CD14-positive monocyte (primary cell): ENCODE data around the gene CENPP. TPM values are rescaled to one million over a fixed set of nuclear protein-coding genes. Genes with fewer than 3 reads are reported as not detected.

Experiments used
- DNase-seq, 3 donors: peaks; one replicate each; pipeline ENCODE4 v3.0.0-alpha.2; 2011 to 2022
- H2AFZ ChIP-seq: 2 replicates; pipeline ENCODE4 v1.6.0; 2012; ENCODE audit warnings: mild to moderate bottlenecking, low read depth, low read length, inconsistent platforms; ENCODE audit not compliant: insufficient read depth, poor library complexity, severe bottlenecking
- H3K27ac ChIP-seq, 2 donors: 1 replicate in 1 of 2; 2 replicates in 1 of 2; pipeline ENCODE4 v1.5.1; 2012 to 2013; ENCODE audit warnings: low read length in 2 of 2, control low read depth in 1 of 2, inconsistent platforms in 1 of 2, low read depth in 1 of 2, mild to moderate bottlenecking in 1 of 2
- H3K27me3 ChIP-seq, 2 donors: one replicate each; pipeline versions ENCODE4 v1.6.0 to v1.6.1; 2011 to 2013; ENCODE audit warnings: low read length in 2 of 2; ENCODE audit not compliant: control insufficient read depth in 2 of 2, insufficient read depth in 2 of 2
- H3K36me3 ChIP-seq, 2 donors: replicated peaks in 1 of 2; 1 replicate in 1 of 2; 2 replicates in 1 of 2; pipeline versions ENCODE4 v1.5.1 to v1.6.1; 2012 to 2013; ENCODE audit warnings: low read length in 2 of 2, control low read depth in 1 of 2, inconsistent platforms in 1 of 2, mild to moderate bottlenecking in 1 of 2; ENCODE audit not compliant: insufficient read depth in 2 of 2, control insufficient read depth in 1 of 2
- H3K4me1 ChIP-seq, 2 donors: 1 replicate in 1 of 2; 2 replicates in 1 of 2; pipeline versions ENCODE4 v1.5.1 to v1.6.1; 2012 to 2013; ENCODE audit warnings: low read length in 2 of 2, control low read depth in 1 of 2, inconsistent platforms in 1 of 2, mild to moderate bottlenecking in 1 of 2, moderate library complexity in 1 of 2; ENCODE audit not compliant: insufficient read depth in 2 of 2, control insufficient read depth in 1 of 2
- H3K4me2 ChIP-seq: replicated peaks from 2 replicates; pipeline ENCODE3; 2012; ENCODE audit warnings: low read length, moderate library complexity, mild to moderate bottlenecking; ENCODE audit not compliant: poor library complexity, severe bottlenecking; ENCODE audit errors: extremely low read depth
- H3K4me3 ChIP-seq, 3 experiments: fragments of 200-600 bp in 1 of 3; sonication (generic) in 1 of 3; replicated peaks in 1 of 3; 1 replicate in 2 of 3; 2 replicates in 1 of 3; pipeline ENCODE4 v1.5.1; 2011 to 2013; ENCODE audit warnings: low read length in 3 of 3, mild to moderate bottlenecking in 3 of 3, control low read depth in 2 of 3, low read depth in 2 of 3, inconsistent platforms in 1 of 3, moderate library complexity in 1 of 3
- H3K79me2 ChIP-seq: 2 replicates; pipeline ENCODE4 v1.6.0; 2012; ENCODE audit warnings: mild to moderate bottlenecking, control low read depth, inconsistent platforms, low read length, moderate library complexity; ENCODE audit not compliant: insufficient read depth
- H3K9ac ChIP-seq: 2 replicates; pipeline ENCODE4 v1.6.0; 2017; ENCODE audit warnings: low read length, mild to moderate bottlenecking; ENCODE audit not compliant: insufficient read depth, poor library complexity, severe bottlenecking
- H3K9me3 ChIP-seq, 2 donors: replicated peaks in 1 of 2; 1 replicate in 1 of 2; 2 replicates in 1 of 2; pipeline versions ENCODE4 v1.5.1 to v1.6.1; 2012 to 2013; ENCODE audit warnings: low read length in 2 of 2, control low read depth in 1 of 2; ENCODE audit not compliant: control insufficient read depth in 1 of 2, insufficient read depth in 1 of 2
- H4K20me1 ChIP-seq: 2 replicates; pipeline ENCODE4 v1.6.0; 2012; ENCODE audit warnings: mild to moderate bottlenecking, low read length, control low read depth, moderate library complexity; ENCODE audit not compliant: insufficient read depth
- H3K27ac Mint-ChIP-seq, 7 donors: one replicate each; pipeline ENCODE4 v1.8.0; 2020; ENCODE audit warnings: mild to moderate bottlenecking in 7 of 7, mixed read lengths in 7 of 7, moderate library complexity in 6 of 7, inconsistent platforms in 2 of 7
- H3K27me3 Mint-ChIP-seq, 3 donors: one replicate each; pipeline ENCODE4 v1.8.0; 2021 to 2022; ENCODE audit warnings: low read depth in 3 of 3, mild to moderate bottlenecking in 3 of 3, mixed read lengths in 3 of 3, moderate library complexity in 3 of 3, inconsistent platforms in 1 of 3
- H3K36me3 Mint-ChIP-seq, 2 donors: one replicate each; pipeline ENCODE4 v1.8.0; 2020; ENCODE audit warnings: mixed read lengths in 2 of 2, inconsistent platforms in 1 of 2, mild to moderate bottlenecking in 1 of 2
- H3K4me1 Mint-ChIP-seq: one replicate; pipeline ENCODE4 v1.8.0; 2020; ENCODE audit warnings: mild to moderate bottlenecking, mixed read lengths
- H3K4me3 Mint-ChIP-seq, 2 donors: one replicate each; pipeline ENCODE4 v1.8.0; 2020; ENCODE audit warnings: mild to moderate bottlenecking in 2 of 2, mixed read lengths in 2 of 2, moderate library complexity in 1 of 2
- H3K9me3 Mint-ChIP-seq, 7 donors: one replicate each; pipeline ENCODE4 v1.8.0; 2020 to 2022; ENCODE audit warnings: mixed read lengths in 7 of 7, mild to moderate bottlenecking in 6 of 7, moderate library complexity in 6 of 7, inconsistent platforms in 2 of 7
- WGBS: methylation state at CpG from one replicate; pipeline ENCODE4 v1.1.5; 2013; ENCODE audit warnings: missing lambda C conversion rate; ENCODE audit not compliant: insufficient coverage; 5-methylcytosine and 5-hydroxymethylcytosine counted together
- intact Hi-C, 2 donors: fragments of 100-400 bp; cut with micrococcal nuclease; formaldehyde crosslinking; loops; one replicate each; pipeline versions ENCODE4 v1.15.0 to v1.15.1; 2023
- polyA plus RNA-seq, 3 donors: library from polyadenylated mRNA; depleted of rRNA in 1 of 3; unstranded in 2 of 3; stranded (reverse) in 1 of 3; fragments of 300-500 nt in 2 of 3; fragments of >200 nt in 1 of 3; fragmentation: Illumina TruSeq in 2 of 3; gene quantifications; 1 replicate in 2 of 3; 2 replicates in 1 of 3; pipeline ENCODE4 v1.2.3, GENCODE V29; 2012 to 2021
- TF ChIP-seq, protein P1 (sequence below): fragments of 200-600 bp; IDR thresholded peaks from one replicate; pipeline ENCODE4 v1.8.0; 2022; ENCODE audit warnings: antibody characterized with exemption, mild to moderate bottlenecking

CENPP gene
- polyA plus RNA-seq, 3 donors, result 0.50 to 1.1 (median 1.1) TPM

DNA sequence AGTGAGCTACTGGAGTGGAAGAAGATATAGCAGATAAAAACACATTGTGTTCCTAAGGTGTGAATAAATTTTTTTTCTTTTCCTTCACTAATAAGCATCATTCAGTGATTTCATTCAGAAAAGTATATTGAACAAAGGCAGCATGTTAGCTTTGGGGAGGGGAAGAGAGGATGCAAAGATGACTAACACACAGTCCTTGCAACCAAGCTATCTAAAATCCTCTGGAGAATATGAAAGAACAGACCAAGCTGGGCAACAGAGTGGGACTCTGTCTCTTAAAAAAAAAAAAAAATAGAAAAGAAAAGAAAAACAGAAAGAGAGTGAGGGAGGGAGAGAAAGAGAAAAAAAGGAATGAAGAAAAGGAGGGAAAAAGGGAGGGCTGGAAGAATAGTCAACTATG is 120.8 kb downstream of the CENPP start:
- Mint-ChIP-seq H3K36me3 (peaks cover 0 to 3% of the 10 kb centered on the region in 2 donors), H3K27ac (no peak overlapping the region), H3K4me1 (no peaks in the 10 kb centered on the region), H3K27me3 (no peaks in the 10 kb centered on the region), H3K4me3 (no peak overlapping the region), H3K9me3 (peaks cover 0 to 8% (median 5%) of the 10 kb centered on the region in 7 donors)
- Histone ChIP-seq H2AFZ (no peak overlapping the region), H3K4me3 (no peak overlapping the region), H3K36me3 (no peaks in the 10 kb centered on the region), H4K20me1 (no peaks in the 10 kb centered on the region), H3K4me2 (no peak overlapping the region), H3K4me1 (no peaks in the 10 kb centered on the region), H3K27me3 (no peaks in the 10 kb centered on the region), H3K9me3 (no peaks in the 10 kb centered on the region), H3K9ac (no peak overlapping the region), H3K27ac (no peak overlapping the region), H3K79me2 (no peaks in the 10 kb centered on the region)
- TF ChIP-seq, protein P1, sequence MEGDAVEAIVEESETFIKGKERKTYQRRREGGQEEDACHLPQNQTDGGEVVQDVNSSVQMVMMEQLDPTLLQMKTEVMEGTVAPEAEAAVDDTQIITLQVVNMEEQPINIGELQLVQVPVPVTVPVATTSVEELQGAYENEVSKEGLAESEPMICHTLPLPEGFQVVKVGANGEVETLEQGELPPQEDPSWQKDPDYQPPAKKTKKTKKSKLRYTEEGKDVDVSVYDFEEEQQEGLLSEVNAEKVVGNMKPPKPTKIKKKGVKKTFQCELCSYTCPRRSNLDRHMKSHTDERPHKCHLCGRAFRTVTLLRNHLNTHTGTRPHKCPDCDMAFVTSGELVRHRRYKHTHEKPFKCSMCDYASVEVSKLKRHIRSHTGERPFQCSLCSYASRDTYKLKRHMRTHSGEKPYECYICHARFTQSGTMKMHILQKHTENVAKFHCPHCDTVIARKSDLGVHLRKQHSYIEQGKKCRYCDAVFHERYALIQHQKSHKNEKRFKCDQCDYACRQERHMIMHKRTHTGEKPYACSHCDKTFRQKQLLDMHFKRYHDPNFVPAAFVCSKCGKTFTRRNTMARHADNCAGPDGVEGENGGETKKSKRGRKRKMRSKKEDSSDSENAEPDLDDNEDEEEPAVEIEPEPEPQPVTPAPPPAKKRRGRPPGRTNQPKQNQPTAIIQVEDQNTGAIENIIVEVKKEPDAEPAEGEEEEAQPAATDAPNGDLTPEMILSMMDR, result no peak
- no peak for DNase-seq
- intact Hi-C loops, result no loop called here

DNA sequence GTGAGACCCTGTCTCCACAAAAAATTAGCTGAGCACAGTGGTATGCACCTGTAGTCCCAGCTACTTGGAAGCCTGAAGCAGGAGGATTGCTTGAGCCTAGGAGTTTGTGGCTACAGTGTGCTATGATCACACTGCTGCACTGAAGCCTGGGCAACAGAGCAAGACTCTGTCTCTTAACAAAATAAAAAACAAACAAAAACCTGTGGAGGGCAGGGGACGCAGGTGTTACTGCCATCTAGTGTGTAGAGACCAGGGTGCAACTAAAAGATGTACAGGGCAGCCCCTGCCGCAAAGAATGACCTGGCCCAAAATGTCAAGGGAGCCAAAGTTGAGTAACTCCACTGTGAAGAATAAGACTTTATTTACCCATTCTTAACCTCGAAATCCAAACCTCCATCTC is 129.5 kb downstream of the CENPP start:
- H3K36me3 ChIP-seq, result no peaks in the 10 kb centered on the region
- H3K4me2 ChIP-seq, result no peak overlapping the region
- H3K27me3 Mint-ChIP-seq, result no peaks in the 10 kb centered on the region
- no peaks in the 10 kb centered on the region for H3K36me3 Mint-ChIP-seq
- no peaks in the 10 kb centered on the region for H3K79me2 ChIP-seq
- no peak overlapping the region for H3K27ac Mint-ChIP-seq
- H3K9me3 Mint-ChIP-seq, result peaks cover 0 to 3% (median 0%) of the 10 kb centered on the region in 7 donors
- H3K4me1 Mint-ChIP-seq, result no peaks in the 10 kb centered on the region
- no peaks in the 10 kb centered on the region for H3K9me3 ChIP-seq
- H2AFZ ChIP-seq, result no peak overlapping the region
- H4K20me1 ChIP-seq, result no peaks in the 10 kb centered on the region
- DNase-seq, result no peak
- no peak overlapping the region for H3K9ac ChIP-seq
- H3K27me3 ChIP-seq, result no peaks in the 10 kb centered on the region
- 86% methylated on average over 2 of the region's 3 CpGs for WGBS
- intact Hi-C loops, result no loop called here
- H3K4me1 ChIP-seq, result no peaks in the 10 kb centered on the region
- H3K4me3 Mint-ChIP-seq, result no peak overlapping the region
- H3K27ac ChIP-seq, result no peak overlapping the region
- no peak overlapping the region for H3K4me3 ChIP-seq
- TF ChIP-seq, protein P1, result no peak
